ENCODE measurements around the gene MAGI1. TPM values are rescaled to one million over a fixed set of nuclear protein-coding genes. Genes with fewer than 3 reads are reported as not detected.

The MAGI1 gene
- total RNA-seq, 4 donors from 2014 or later = 49.5 to 72.1 (median 67.6) TPM

- Histone ChIP-seq H3K4me1 (no peaks in the 10 kb centered on the region), H3K9me3 (no peaks in the 10 kb centered on the region), H3K27ac (no peak overlapping the region), H3K4me3 (no peak overlapping the region), H3K36me3 (no peaks in the 10 kb centered on the region), H3K27me3 (no peaks in the 10 kb centered on the region)
- TF ChIP-seq POLR2A (IDR thresholded peaks at IDR 0.05) = no peak
- TF ChIP-seq CTCF (IDR thresholded peaks at IDR 0.05) = no peak
- DNase-seq = no peak
Observed at GRCh38 chr3:65848024-65848423, 190.7 kb downstream of the MAGI1 start.

GRCh38 chr3:65846936-65847335, 191.8 kb downstream of the MAGI1 start:
- H3K27ac ChIP-seq = no peak overlapping the region
- no peaks in the 10 kb centered on the region for H3K9me3 ChIP-seq
- H3K4me3 ChIP-seq = no peak overlapping the region
- no peaks in the 10 kb centered on the region for H3K4me1 ChIP-seq
- no peak for DNase-seq
- H3K36me3 ChIP-seq = no peaks in the 10 kb centered on the region
- TF ChIP-seq POLR2A (IDR thresholded peaks at IDR 0.05) (no peak), CTCF (IDR thresholded peaks at IDR 0.05) (no peak)
- H3K27me3 ChIP-seq = no peaks in the 10 kb centered on the region

- H3K4me1 ChIP-seq = no peaks in the 10 kb centered on the region
- no peaks in the 10 kb centered on the region for H3K27me3 ChIP-seq
- no peak overlapping the region for H3K4me3 ChIP-seq
- no peaks in the 10 kb centered on the region for H3K9me3 ChIP-seq
- TF ChIP-seq POLR2A (IDR thresholded peaks at IDR 0.05) (no peak), CTCF (IDR thresholded peaks at IDR 0.05) (no peak)
- no peak overlapping the region for H3K27ac ChIP-seq
- no peak for DNase-seq
- no peaks in the 10 kb centered on the region for H3K36me3 ChIP-seq
Observed at GRCh38 chr3:65844370-65844769, 194.3 kb downstream of the MAGI1 start.

- Histone ChIP-seq H3K4me1 (no peaks in the 10 kb centered on the region), H3K4me3 (no peak overlapping the region), H3K27me3 (no peaks in the 10 kb centered on the region), H3K36me3 (no peaks in the 10 kb centered on the region), H3K27ac (no peak overlapping the region), H3K9me3 (no peaks in the 10 kb centered on the region)
- no peak for TF ChIP-seq POLR2A (IDR thresholded peaks at IDR 0.05)
- TF ChIP-seq CTCF (IDR thresholded peaks at IDR 0.05) = no peak
- no peak for DNase-seq
Observed at GRCh38 chr3:65843732-65844131, 195.0 kb downstream of the MAGI1 start.

- Histone ChIP-seq H3K27me3 (no peaks in the 10 kb centered on the region), H3K4me3 (no peak overlapping the region), H3K36me3 (no peaks in the 10 kb centered on the region), H3K4me1 (no peaks in the 10 kb centered on the region), H3K9me3 (no peaks in the 10 kb centered on the region), H3K27ac (no peak overlapping the region)
- TF ChIP-seq POLR2A (IDR thresholded peaks at IDR 0.05) = no peak
- TF ChIP-seq CTCF (IDR thresholded peaks at IDR 0.05) = no peak
- DNase-seq = no peak
Observed at GRCh38 chr3:65837604-65838003, 201.1 kb downstream of the MAGI1 start.

- TF ChIP-seq POLR2A (IDR thresholded peaks at IDR 0.05) (no peak), CTCF (IDR thresholded peaks at IDR 0.05) (no peak)
- Histone ChIP-seq H3K4me3 (no peak overlapping the region), H3K27me3 (no peaks in the 10 kb centered on the region), H3K36me3 (no peaks in the 10 kb centered on the region), H3K9me3 (no peaks in the 10 kb centered on the region), H3K27ac (no peak overlapping the region), H3K4me1 (no peaks in the 10 kb centered on the region)
- DNase-seq = no peak
Observed at GRCh38 chr3:65836047-65836446, 202.7 kb downstream of the MAGI1 start.
